Panc1 (cell line): ENCODE results near the gene IGSF3. TPM values are rescaled to one million over a fixed set of nuclear protein-coding genes. Genes with fewer than 3 reads are reported as not detected.
"Not testable (repeated sequence)": the region's sequence is repeated elsewhere in the genome, so short reads cannot be mapped to it uniquely, and the experiment has no call there.

ENCODE experiments used
- ATAC-seq: fragments of 200-7000 bp; cut with Tn5 transposase; 2 replicates; pipeline ENCODE4 v1.9.1; 2020; ENCODE audit warnings: mild to moderate bottlenecking, moderate library complexity
- BruUV-seq: library from RNA; stranded (reverse); fragments of 400-500 nt; replicated peaks from 2 replicates; lab custom pipeline; 2021; lab: Mats Ljungman, UMichigan
- CTCF ChIA-PET: fragments of 300-600 bp; sonication (Branson Sonifier 250); formaldehyde crosslinking; loops from one replicate; lab custom pipeline; 2022; ENCODE audit warnings: antibody characterized with exemption; lab: Charles Lee
- POLR2A ChIA-PET: fragments of 300-600 bp; sonication (Branson Sonifier 250); formaldehyde crosslinking; loops from one replicate; lab custom pipeline; 2022; ENCODE audit warnings: antibody characterized with exemption; lab: Charles Lee
- DNase-seq: peaks from one replicate; pipeline ENCODE4 v3.0.0-alpha.2; 2010; ENCODE audit warnings: low read depth, low spot score
- H3K27ac ChIP-seq: 2 replicates; pipeline ENCODE4 v1.5.1; 2011; ENCODE audit warnings: mild to moderate bottlenecking, low read length, inconsistent platforms
- H3K27me3 ChIP-seq: fragments of 200-500 bp; sonication (Bioruptor generic); 2 replicates; pipeline ENCODE4 v1.6.0; 2014; ENCODE audit warnings: low read length, inconsistent platforms; ENCODE audit not compliant: control insufficient read depth, insufficient read depth
- H3K36me3 ChIP-seq: fragments of 200-500 bp; sonication (Bioruptor generic); 2 replicates; pipeline ENCODE4 v1.5.1; 2014; ENCODE audit warnings: inconsistent platforms, mild to moderate bottlenecking, low read length, moderate library complexity; ENCODE audit not compliant: control insufficient read depth, insufficient read depth
- H3K4me1 ChIP-seq: 2 replicates; pipeline ENCODE4 v1.5.1; 2011; ENCODE audit warnings: inconsistent platforms, mild to moderate bottlenecking, low read length, moderate library complexity; ENCODE audit not compliant: control insufficient read depth, insufficient read depth
- H3K4me3 ChIP-seq, 2 experiments: 2 replicates each; pipeline ENCODE4 v1.5.1; 2011 to 2012; ENCODE audit warnings: low read depth in 2 of 2, low read length in 2 of 2, mild to moderate bottlenecking in 2 of 2, inconsistent platforms in 1 of 2, moderate library complexity in 1 of 2
- H3K9me3 ChIP-seq: fragments of 200-500 bp; sonication (Bioruptor generic); 2 replicates; pipeline ENCODE4 v1.5.1; 2014; ENCODE audit warnings: low read depth, mild to moderate bottlenecking, inconsistent platforms, low read length, moderate library complexity; ENCODE audit not compliant: control insufficient read depth, insufficient read depth
- in situ Hi-C: cut with HindIII; loops from 2 replicates; pipeline ENCODE4 v1.10.0; 2016; ENCODE audit warnings: low sequenced_read_pairs, low pct_unique_long_range_greater_than_20kb
- intact Hi-C: fragments of 100-400 bp; cut with micrococcal nuclease; formaldehyde crosslinking; loops from one replicate; pipeline ENCODE4 v1.10.0; 2022; ENCODE audit not compliant: unreplicated experiment
- total RNA-seq: library from RNA; stranded (reverse); gene quantifications from one replicate; pipeline ENCODE4 v1.2.1, GENCODE V29; 2021; ENCODE audit not compliant: unreplicated experiment

Gene IGSF3
- total RNA-seq, 1 experiment from 2014 or later = 9.3 TPM

GRCh38 chr1:116619106-116619505 lies 48.4 kb downstream of the IGSF3 start:
- H3K36me3 ChIP-seq, H3K9me3 ChIP-seq, in situ Hi-C loops, H3K27me3 ChIP-seq, intact Hi-C loops, DNase-seq, CTCF ChIA-PET, ATAC-seq, H3K4me1 ChIP-seq, H3K4me3 ChIP-seq, POLR2A ChIA-PET, H3K27ac ChIP-seq, BruUV-seq: not testable (repeated sequence)

- H3K27ac ChIP-seq, CTCF ChIA-PET, H3K4me1 ChIP-seq, POLR2A ChIA-PET, DNase-seq, H3K4me3 ChIP-seq, H3K27me3 ChIP-seq, H3K9me3 ChIP-seq, H3K36me3 ChIP-seq, ATAC-seq, in situ Hi-C loops, intact Hi-C loops, BruUV-seq: not testable (repeated sequence)
These were observed 49.7 kb downstream of the IGSF3 start for GRCh38 chr1:116617808-116618207.

GRCh38 chr1:116613825-116614224 lies 53.7 kb downstream of the IGSF3 start:
- H3K27ac ChIP-seq, in situ Hi-C loops, H3K4me1 ChIP-seq, BruUV-seq, H3K36me3 ChIP-seq, POLR2A ChIA-PET, intact Hi-C loops, DNase-seq, CTCF ChIA-PET, ATAC-seq, H3K9me3 ChIP-seq, H3K4me3 ChIP-seq, H3K27me3 ChIP-seq: not testable (repeated sequence)

GRCh38 chr1:116609801-116610371 lies 57.6 kb downstream of the IGSF3 start:
- H3K4me1 ChIP-seq, H3K27me3 ChIP-seq, H3K4me3 ChIP-seq, H3K27ac ChIP-seq, H3K9me3 ChIP-seq, CTCF ChIA-PET, DNase-seq, BruUV-seq, ATAC-seq, POLR2A ChIA-PET, intact Hi-C loops, H3K36me3 ChIP-seq, in situ Hi-C loops: not testable (repeated sequence)

- CTCF ChIA-PET, ATAC-seq, DNase-seq, H3K4me3 ChIP-seq, H3K4me1 ChIP-seq, BruUV-seq, H3K9me3 ChIP-seq, POLR2A ChIA-PET, intact Hi-C loops, H3K36me3 ChIP-seq, H3K27ac ChIP-seq, in situ Hi-C loops, H3K27me3 ChIP-seq: not testable (repeated sequence)
These were observed 58.7 kb downstream of the IGSF3 start for GRCh38 chr1:116608841-116609240.

GRCh38 chr1:116608151-116608550 lies 59.4 kb downstream of the IGSF3 start:
- intact Hi-C loops, H3K4me3 ChIP-seq, H3K9me3 ChIP-seq, H3K36me3 ChIP-seq, H3K27ac ChIP-seq, in situ Hi-C loops, POLR2A ChIA-PET, H3K4me1 ChIP-seq, H3K27me3 ChIP-seq, BruUV-seq, CTCF ChIA-PET, ATAC-seq, DNase-seq: not testable (repeated sequence)

GRCh38 chr1:116607463-116607862 lies 60.1 kb downstream of the IGSF3 start:
- H3K4me3 ChIP-seq, H3K4me1 ChIP-seq, in situ Hi-C loops, H3K36me3 ChIP-seq, CTCF ChIA-PET, POLR2A ChIA-PET, ATAC-seq, H3K9me3 ChIP-seq, DNase-seq, H3K27ac ChIP-seq, BruUV-seq, intact Hi-C loops, H3K27me3 ChIP-seq: not testable (repeated sequence)
